HepG2 (cell line): ENCODE results near the gene TMEM131. TPM values are rescaled to one million over a fixed set of nuclear protein-coding genes. Genes with fewer than 3 reads are reported as not detected.

Experiments
- ATAC-seq: fragments of 200-7000 bp; cut with Tn5 transposase; 3 replicates; pipeline ENCODE4 v1.9.1; 2020; ENCODE audit warnings: mild to moderate bottlenecking, moderate library complexity
- BruUV-seq: library from RNA; stranded (reverse); fragments of 400-500 nt; replicated peaks from 2 replicates; lab custom pipeline; 2021; lab: Mats Ljungman, UMichigan
- CTCF ChIA-PET: fragments of 300-600 bp; formaldehyde crosslinking; extraction: SDS; loops from one replicate; lab custom pipeline; 2021; ENCODE audit warnings: low total read pairs, inconsistent platforms, low intra/inter-chr PET ratio; lab: Yijun Ruan, JAX
- POLR2A ChIA-PET: fragments of 350-600 bp; sonication (Branson Sonifier 250); formaldehyde crosslinking; loops from one replicate; lab custom pipeline; 2020; ENCODE audit warnings: antibody characterized with exemption, inconsistent platforms; lab: Yijun Ruan, JAX
- DNase-seq: peaks from one replicate; pipeline ENCODE4 v3.0.0-alpha.2; 2015; ENCODE audit warnings: low spot score
- FAIRE-seq: peaks from 3 replicates; lab custom pipeline; 2011; peaks lifted over from hg19 to GRCh38; lab: Jason Lieb, UNC
- H2AFZ ChIP-seq: one replicate; pipeline ENCODE4 v1.6.1; 2011; ENCODE audit warnings: low read length, inconsistent platforms
- H3K27ac ChIP-seq: fragments of 300-600 bp; 3 replicates; pipeline ENCODE4 v1.8.0; 2011; ENCODE audit warnings: mixed run types, mild to moderate bottlenecking, mixed read lengths, low read length, inconsistent platforms; ENCODE audit not compliant: insufficient read depth; ENCODE audit errors: extremely low read length
- H3K27me3 ChIP-seq, 2 experiments: fragments of 200-600 bp in 1 of 2; 2 replicates in 1 of 2; 3 replicates in 1 of 2; pipeline versions ENCODE4 v1.6.0 to v1.8.0; 2011; ENCODE audit warnings: low read length in 2 of 2, mild to moderate bottlenecking in 2 of 2, moderate library complexity in 2 of 2, inconsistent platforms in 1 of 2; ENCODE audit not compliant: insufficient read depth in 2 of 2, control insufficient read depth in 1 of 2
- H3K36me3 ChIP-seq, 2 experiments: fragments of 200-600 bp in 1 of 2; replicated peaks in 1 of 2; 2 replicates in 1 of 2; 3 replicates in 1 of 2; pipeline versions ENCODE4 v1.5.1 to v1.8.0; 2011; ENCODE audit warnings: low read length in 2 of 2, inconsistent platforms in 1 of 2; ENCODE audit not compliant: insufficient read depth in 2 of 2, control insufficient read depth in 1 of 2
- H3K4me1 ChIP-seq: 2 replicates; pipeline ENCODE4 v1.5.1; 2012; ENCODE audit warnings: low read length, inconsistent platforms; ENCODE audit not compliant: insufficient read depth
- H3K4me2 ChIP-seq: 2 replicates; pipeline ENCODE4 v1.6.0; 2011; ENCODE audit warnings: low read depth, low read length, inconsistent platforms
- H3K4me3 ChIP-seq, 3 experiments: fragments of 200-600 bp in 1 of 3; sonication (generic), shearing (Covaris generic) in 1 of 3; replicated peaks in 1 of 3; 2 replicates each; pipeline ENCODE4 v1.5.1; 2011 to 2016; ENCODE audit warnings: low read length in 3 of 3, inconsistent platforms in 2 of 3, low read depth in 2 of 3, mild to moderate bottlenecking in 2 of 3, control low read depth in 1 of 3, mixed read lengths in 1 of 3; ENCODE audit not compliant: insufficient read depth in 1 of 3
- H3K79me2 ChIP-seq: one replicate; pipeline ENCODE4 v1.6.1; 2011; ENCODE audit warnings: low read length, inconsistent platforms; ENCODE audit not compliant: insufficient read depth
- H3K9ac ChIP-seq: 2 replicates; pipeline ENCODE4 v1.6.0; 2011; ENCODE audit warnings: mild to moderate bottlenecking, low read depth, low read length, inconsistent platforms; ENCODE audit not compliant: insufficient read depth
- H3K9me3 ChIP-seq: 2 replicates; pipeline ENCODE4 v1.5.1; 2012; ENCODE audit warnings: mild to moderate bottlenecking, low read length
- H4K20me1 ChIP-seq: 2 replicates; pipeline ENCODE4 v1.6.0; 2011; ENCODE audit warnings: inconsistent platforms, mild to moderate bottlenecking, low read length, moderate library complexity; ENCODE audit not compliant: insufficient read depth
- ELF3 ChIP-seq: IDR thresholded peaks from 2 replicates; pipeline ENCODE4 v1.6.1; 2016; ENCODE audit warnings: missing genetic modification reagents, missing compliant biosample characterization
- IKZF1 ChIP-seq: fragments of 450-650 bp; IDR thresholded peaks from 2 replicates; pipeline ENCODE4 v1.7.1; 2016
- MAF1 ChIP-seq: sonication (generic); formaldehyde crosslinking; IDR thresholded peaks from 2 replicates; pipeline ENCODE4 v1.5.0; 2020; ENCODE audit warnings: missing genetic modification reagents, borderline replicate concordance
- MLLT10 ChIP-seq: sonication (generic); formaldehyde crosslinking; IDR thresholded peaks from 2 replicates; pipeline ENCODE4 v1.4.0; 2020; ENCODE audit warnings: missing genetic modification reagents
- NFIB ChIP-seq: sonication (generic); formaldehyde crosslinking; IDR thresholded peaks from 2 replicates; pipeline ENCODE4 v1.9.0; 2021; ENCODE audit warnings: missing genetic modification reagents, mild to moderate bottlenecking, borderline replicate concordance
- SKI ChIP-seq: fragments of 450-650 bp; IDR thresholded peaks from one replicate; pipeline ENCODE4 v1.6.1; 2018; ENCODE audit warnings: mild to moderate bottlenecking; ENCODE audit not compliant: partially characterized antibody
- SNRNP70 ChIP-seq: fragments of 200-400 bp; formaldehyde crosslinking; IDR thresholded peaks from 2 replicates; pipeline ENCODE4 v1.6.1; 2017; ENCODE audit warnings: mild to moderate bottlenecking, low read depth, low read length, moderate library complexity
- ZBTB42 ChIP-seq: sonication (generic); formaldehyde crosslinking; IDR thresholded peaks from 2 replicates; pipeline ENCODE4 v1.5.0; 2020; ENCODE audit warnings: mild to moderate bottlenecking, missing genetic modification reagents
- ZFP62 ChIP-seq: sonication (generic); formaldehyde crosslinking; IDR thresholded peaks from 2 replicates; pipeline ENCODE4 v1.4.0; 2020; ENCODE audit warnings: missing genetic modification reagents
- ZFY ChIP-seq: sonication (generic); formaldehyde crosslinking; IDR thresholded peaks from 2 replicates; pipeline ENCODE4 v1.4.0; 2020; ENCODE audit warnings: missing genetic modification reagents
- ZKSCAN1 ChIP-seq: fragments of 150-350 bp; IDR thresholded peaks from 2 replicates; pipeline ENCODE4 v1.6.1; 2014; ENCODE audit warnings: low read length
- ZNF143 ChIP-seq: sonication (generic); formaldehyde crosslinking; IDR thresholded peaks from 2 replicates; pipeline ENCODE4 v1.4.0; 2020; ENCODE audit warnings: missing genetic modification reagents
- ZNF207 ChIP-seq: fragments of 450-650 bp; IDR thresholded peaks from 2 replicates; pipeline ENCODE4 v1.6.1; 2016; ENCODE audit warnings: antibody characterized with exemption, borderline replicate concordance
- ZNF331 ChIP-seq: sonication (generic); formaldehyde crosslinking; IDR thresholded peaks from 2 replicates; pipeline ENCODE4 v1.4.0; 2020; ENCODE audit warnings: missing genetic modification reagents
- ZNF335 ChIP-seq: sonication (generic); formaldehyde crosslinking; IDR thresholded peaks from 2 replicates; pipeline ENCODE4 v1.4.0; 2020; ENCODE audit warnings: missing genetic modification reagents
- ZNF343 ChIP-seq: sonication (generic); formaldehyde crosslinking; IDR thresholded peaks from 2 replicates; pipeline ENCODE4 v1.4.0; 2020; ENCODE audit warnings: mild to moderate bottlenecking, missing genetic modification reagents
- ZNF674 ChIP-seq: sonication (generic); formaldehyde crosslinking; IDR thresholded peaks from 2 replicates; pipeline ENCODE4 v1.5.0; 2020; ENCODE audit warnings: low read depth, mild to moderate bottlenecking, missing genetic modification reagents
- WGBS: methylation state at CpG from one replicate; pipeline ENCODE4 v1.1.6; 2017; ENCODE audit warnings: low lambda C conversion rate; 5-methylcytosine and 5-hydroxymethylcytosine counted together
- in situ Hi-C: cut with HindIII; loops from 2 replicates; pipeline ENCODE4 v1.10.0; 2017; ENCODE audit warnings: low pct_unique_long_range_greater_than_20kb; ENCODE audit not compliant: extremely low pct_ligation_motif_present
- intact Hi-C: fragments of 100-400 bp; cut with micrococcal nuclease; formaldehyde crosslinking; loops from one replicate; pipeline ENCODE4 v1.10.0; 2022; ENCODE audit not compliant: unreplicated experiment
- polyA plus RNA-seq, 8 experiments: library from polyadenylated mRNA; depleted of rRNA in 3 of 8; stranded (reverse) in 7 of 8; unstranded in 1 of 8; fragments of >200 nt; fragmentation: Illumina TruSeq in 4 of 8; extraction: Trizol in 4 of 8; gene quantifications; 2 replicates each; pipeline versions ENCODE4 v1.2.1 to v1.2.3, GENCODE V29; 2011 to 2016; ENCODE audit warnings: low read depth in 4 of 8, missing spikeins in 1 of 8, mixed read lengths in 1 of 8; ENCODE audit not compliant: insufficient read depth in 1 of 8
- total RNA-seq, 5 experiments: library from RNA; depleted of rRNA; stranded (reverse); fragments of >200 nt; fragmentation: Illumina TruSeq; extraction: Trizol; gene quantifications; 2 replicates each; pipeline ENCODE4 v1.2.3, GENCODE V29; 2016; ENCODE audit warnings: low read depth in 1 of 5

The TMEM131 gene
- total and polyA plus RNA-seq, 2 of the 13 experiments (the other 11 are each of a cell fraction or from before 2014, with no cell fraction given) = 17.9 to 19.5 TPM

DNA sequence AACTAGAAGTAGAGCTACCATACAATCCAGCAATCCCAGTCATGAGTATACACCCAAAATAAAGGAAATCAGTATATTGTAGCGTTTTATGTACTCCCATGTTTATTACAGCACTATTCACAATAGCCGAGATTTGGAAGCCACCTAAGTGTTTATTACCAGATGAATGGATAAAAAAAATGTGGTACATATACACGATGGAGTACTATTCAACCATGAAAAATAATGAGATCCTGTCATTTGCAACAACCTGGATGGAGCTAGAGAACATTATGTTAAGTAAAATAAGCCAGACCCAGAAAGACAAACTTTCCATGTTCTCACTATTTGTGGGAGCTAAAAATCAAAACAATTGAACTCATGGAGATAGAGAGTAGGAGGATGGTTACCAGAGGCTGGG is 131.9 kb downstream of the TMEM131 start:
- TF ChIP-seq ZNF207 = no peak
- no peak for TF ChIP-seq ZNF143
- no peak for TF ChIP-seq ZFP62 (CRISPR knock-in tag)
- TF ChIP-seq MAF1 (CRISPR knock-in tag) = no peak
- TF ChIP-seq ZNF343 (CRISPR knock-in tag) = no peak
- TF ChIP-seq ZFY (CRISPR knock-in tag) = no peak
- no peak for TF ChIP-seq ZNF335 (CRISPR knock-in tag)
- no peak for TF ChIP-seq ZBTB42 (CRISPR knock-in tag)
- TF ChIP-seq SNRNP70 = no peak
- no peak for TF ChIP-seq ZNF331
- no peak for TF ChIP-seq MLLT10 (CRISPR knock-in tag)
- TF ChIP-seq IKZF1 = no peak
- no peak for TF ChIP-seq SKI
- no peak for TF ChIP-seq ELF3 (CRISPR knock-in tag)
- TF ChIP-seq NFIB = no peak
- TF ChIP-seq ZNF674 (CRISPR knock-in tag) = no peak
- no peak for TF ChIP-seq ZKSCAN1
- DNase-seq (no peak), FAIRE-seq (no peak), ATAC-seq (no peak)
- Histone ChIP-seq H3K27ac (no peak overlapping the region), H2AFZ (no peak overlapping the region), H3K79me2 (no peaks in the 10 kb centered on the region), H3K4me2 (no peak overlapping the region), H3K36me3 (peaks cover 0 to 9% of the 10 kb centered on the region in 2 experiments; a peak in 3 of 5 replicates), H4K20me1 (no peaks in the 10 kb centered on the region), H3K9ac (no peak overlapping the region), H3K9me3 (no peaks in the 10 kb centered on the region), H3K27me3 (no peaks in the 10 kb centered on the region), H3K4me1 (peaks cover 3% of the 10 kb centered on the region), H3K4me3 (no peak overlapping the region)
- no TSS peak for BruUV-seq
- 99% methylated on average over 3 of the region's 3 CpGs for WGBS
- CTCF ChIA-PET = no interaction called here
- intact Hi-C loops = no loop called here
- in situ Hi-C loops = no loop called here
- POLR2A ChIA-PET = no interaction called here
